LNCaP clone FGC (cell line): ENCODE measurements around the gene PCNT.

Source experiments
- DNase-seq: peaks from one replicate; pipeline ENCODE4 v3.0.0-alpha.2; 2011; ENCODE audit warnings: low read depth
- H3K4me3 ChIP-seq: 2 replicates; pipeline ENCODE4 v1.5.1; 2011; ENCODE audit warnings: mild to moderate bottlenecking, low read depth, low read length, control low read depth
- TF ChIP-seq, protein P1 (sequence below): IDR thresholded peaks from 2 replicates; pipeline ENCODE4 v1.5.1; 2012; ENCODE audit warnings: mild to moderate bottlenecking; ENCODE audit not compliant: control insufficient read depth, insufficient read depth; ENCODE audit errors: extremely low read depth

The PCNT gene

DNA sequence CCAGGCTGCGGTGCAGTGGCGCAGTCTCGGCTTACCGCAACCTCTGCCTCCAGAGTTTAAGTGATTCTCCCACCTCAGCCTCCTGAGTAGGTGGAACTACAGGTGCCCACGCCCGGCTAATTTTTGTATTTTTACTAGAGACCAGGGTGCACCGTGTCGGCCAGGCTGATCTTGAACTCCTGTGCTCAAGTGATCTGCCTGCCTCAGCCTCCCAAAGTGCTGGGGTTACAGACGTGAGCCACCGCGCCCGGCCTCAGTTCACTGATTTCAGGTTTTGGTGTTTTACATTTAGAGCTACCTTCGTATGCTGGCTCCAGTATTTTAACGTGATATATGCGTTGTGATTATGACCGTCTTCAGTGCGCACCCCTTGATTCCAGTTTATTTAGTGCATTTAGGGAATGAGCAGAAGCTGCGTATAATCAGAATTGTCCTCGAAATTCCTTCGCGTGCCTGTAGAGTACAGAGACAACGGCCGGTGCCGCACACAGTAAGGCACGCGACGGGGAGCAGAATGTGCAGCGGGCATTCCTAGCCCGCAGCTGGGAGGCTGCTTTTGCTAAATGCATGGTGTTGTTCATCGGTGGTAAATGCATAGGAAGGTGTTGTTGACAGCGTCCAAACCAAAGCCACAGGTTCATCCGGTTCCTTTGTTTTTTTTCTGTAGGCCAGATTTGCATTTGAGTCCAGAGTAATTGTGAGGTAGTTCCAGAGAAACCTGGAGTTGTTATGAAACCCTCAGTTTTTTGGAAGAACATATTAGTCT, 85.9 kb downstream of the PCNT start:
- DNase-seq: no peak
- TF ChIP-seq, protein P1, sequence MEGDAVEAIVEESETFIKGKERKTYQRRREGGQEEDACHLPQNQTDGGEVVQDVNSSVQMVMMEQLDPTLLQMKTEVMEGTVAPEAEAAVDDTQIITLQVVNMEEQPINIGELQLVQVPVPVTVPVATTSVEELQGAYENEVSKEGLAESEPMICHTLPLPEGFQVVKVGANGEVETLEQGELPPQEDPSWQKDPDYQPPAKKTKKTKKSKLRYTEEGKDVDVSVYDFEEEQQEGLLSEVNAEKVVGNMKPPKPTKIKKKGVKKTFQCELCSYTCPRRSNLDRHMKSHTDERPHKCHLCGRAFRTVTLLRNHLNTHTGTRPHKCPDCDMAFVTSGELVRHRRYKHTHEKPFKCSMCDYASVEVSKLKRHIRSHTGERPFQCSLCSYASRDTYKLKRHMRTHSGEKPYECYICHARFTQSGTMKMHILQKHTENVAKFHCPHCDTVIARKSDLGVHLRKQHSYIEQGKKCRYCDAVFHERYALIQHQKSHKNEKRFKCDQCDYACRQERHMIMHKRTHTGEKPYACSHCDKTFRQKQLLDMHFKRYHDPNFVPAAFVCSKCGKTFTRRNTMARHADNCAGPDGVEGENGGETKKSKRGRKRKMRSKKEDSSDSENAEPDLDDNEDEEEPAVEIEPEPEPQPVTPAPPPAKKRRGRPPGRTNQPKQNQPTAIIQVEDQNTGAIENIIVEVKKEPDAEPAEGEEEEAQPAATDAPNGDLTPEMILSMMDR: no peak
- H3K4me3 ChIP-seq: no peak overlapping the region

DNA sequence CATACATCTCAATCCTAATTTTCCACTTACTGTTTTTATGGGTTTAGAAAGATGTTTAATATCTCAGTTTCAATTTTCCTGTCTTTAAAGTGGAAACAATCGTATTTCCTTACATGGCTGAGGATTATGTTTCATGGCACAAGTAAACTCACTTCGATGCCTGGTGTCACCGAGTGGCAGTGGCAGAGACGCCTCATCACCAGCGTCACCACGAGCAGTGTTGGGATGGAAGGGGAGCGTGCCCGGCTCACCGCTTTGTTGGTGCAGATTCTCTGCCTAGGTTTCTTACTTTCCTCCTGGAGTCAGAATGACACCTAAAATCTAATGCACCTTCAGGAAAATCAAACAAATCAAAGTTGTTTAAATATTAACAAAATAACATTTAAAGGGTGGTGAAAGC, 86.6 kb downstream of the PCNT start:
- DNase-seq: no peak
- TF ChIP-seq, protein P1: no peak
- no peak overlapping the region for H3K4me3 ChIP-seq

DNA sequence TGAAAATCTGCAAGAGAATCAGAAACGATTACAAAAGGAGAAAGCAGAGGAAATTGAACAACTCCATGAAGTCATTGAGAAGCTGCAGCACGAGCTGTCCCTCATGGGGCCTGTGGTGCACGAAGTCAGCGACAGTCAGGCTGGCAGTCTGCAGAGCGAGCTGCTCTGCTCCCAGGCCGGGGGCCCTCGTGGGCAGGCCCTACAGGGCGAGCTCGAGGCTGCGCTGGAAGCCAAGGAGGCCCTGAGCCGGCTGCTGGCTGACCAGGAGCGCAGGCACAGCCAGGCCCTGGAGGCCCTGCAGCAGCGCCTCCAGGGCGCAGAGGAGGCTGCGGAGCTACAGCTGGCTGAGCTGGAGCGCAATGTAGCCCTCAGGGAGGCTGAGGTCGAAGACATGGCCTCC, 87.3 kb downstream of the PCNT start:
- no peak overlapping the region for H3K4me3 ChIP-seq
- TF ChIP-seq, protein P1: no peak
- no peak for DNase-seq

GRCh38 chr21:46411691-46412090, 87.7 kb downstream of the PCNT start:
- no peak for DNase-seq
- TF ChIP-seq, protein P1: no peak
- H3K4me3 ChIP-seq: no peak overlapping the region

DNA sequence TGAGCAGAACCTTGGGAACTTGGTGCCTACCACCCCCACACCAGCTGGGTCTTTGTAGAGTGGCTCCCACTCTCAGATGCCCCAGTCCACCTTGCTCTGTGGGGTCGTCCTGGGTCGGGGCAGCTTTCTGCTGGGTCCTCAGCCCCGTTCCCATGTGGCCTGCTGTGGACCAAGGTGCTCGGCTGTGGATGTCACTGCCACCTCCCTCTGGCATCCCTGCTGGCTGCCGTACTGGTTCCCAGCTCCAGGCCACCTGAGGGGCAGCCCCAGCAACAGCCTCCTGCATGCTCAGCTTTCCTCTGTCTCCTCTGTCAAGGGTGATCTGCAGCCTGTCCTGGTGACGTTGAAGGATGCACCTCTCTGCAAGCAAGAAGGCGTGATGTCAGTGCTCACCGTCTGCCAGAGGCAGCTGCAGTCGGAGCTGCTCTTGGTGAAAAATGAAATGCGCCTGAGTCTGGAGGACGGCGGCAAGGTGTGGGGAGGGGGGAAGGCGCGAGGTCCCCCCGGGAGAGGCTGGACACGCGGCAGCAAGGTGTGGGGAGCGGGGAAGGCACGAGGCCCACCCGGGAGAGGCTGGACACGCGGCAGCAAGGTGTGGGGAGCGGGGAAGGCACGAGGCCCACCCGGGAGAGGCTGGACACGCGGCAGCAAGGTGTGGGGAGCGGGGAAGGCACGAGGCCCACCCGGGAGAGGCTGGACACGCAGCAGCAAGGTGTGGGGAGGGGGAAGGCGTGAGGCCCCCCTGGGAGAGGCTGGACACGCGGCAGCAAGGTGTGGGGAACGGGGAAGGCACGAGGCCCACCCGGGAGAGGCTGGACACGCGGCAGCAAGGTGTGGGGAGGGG, 88.8 kb downstream of the PCNT start:
- DNase-seq: no peak
- H3K4me3 ChIP-seq: no peak overlapping the region
- TF ChIP-seq, protein P1: no peak

GRCh38 chr21:46413365-46413696, 89.4 kb downstream of the PCNT start:
- no peak overlapping the region for H3K4me3 ChIP-seq
- TF ChIP-seq, protein P1: no peak
- no peak for DNase-seq
